ENCODE results near the gene GSTA4. TPM values are rescaled to one million over a fixed set of nuclear protein-coding genes. Genes with fewer than 3 reads are reported as not detected.

The GSTA4 gene
- total and polyA plus RNA-seq, 2 of the 13 experiments (the other 11 are each of a cell fraction or from before 2014, with no cell fraction given), result 34.1 to 53.6 TPM

DNA sequence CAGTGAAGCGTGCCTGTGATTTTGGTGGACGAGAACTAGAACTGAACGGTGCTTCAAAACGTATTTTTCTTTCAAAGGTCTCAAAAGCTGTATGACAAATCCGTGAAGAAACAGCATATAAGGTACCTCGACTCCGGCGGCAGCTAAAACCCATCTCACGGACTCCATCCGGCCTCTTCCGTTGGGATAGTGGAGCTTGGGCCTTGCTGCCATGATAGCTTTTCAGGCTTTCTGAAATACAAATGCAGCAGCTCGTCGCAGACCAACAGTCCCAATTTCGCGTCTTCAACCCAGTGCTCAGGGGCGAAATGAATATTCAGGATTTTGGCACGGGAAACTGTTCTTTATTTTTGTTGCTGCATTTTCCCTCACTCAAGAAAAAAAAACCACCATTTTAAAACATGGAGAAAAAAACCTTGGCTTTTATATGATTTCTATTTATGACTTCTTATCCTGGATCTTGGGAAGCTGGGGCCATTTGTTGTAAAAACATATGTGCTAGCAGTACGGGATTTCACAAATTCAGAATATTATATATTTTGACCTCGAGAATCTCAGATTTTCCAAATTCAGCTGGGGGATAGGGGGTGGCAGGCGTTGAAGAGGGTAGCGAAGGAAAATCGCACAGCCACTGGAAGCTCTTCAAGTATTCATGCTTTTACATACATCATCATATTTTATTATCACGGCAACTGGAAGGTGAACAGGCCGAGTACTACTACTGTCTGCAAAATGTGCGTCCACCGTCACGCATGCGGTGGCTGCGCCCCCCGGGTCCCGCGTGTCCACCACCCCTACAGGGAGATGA, 849 bp downstream of the GSTA4 start (continued):
- TF ChIP-seq, protein P1, sequence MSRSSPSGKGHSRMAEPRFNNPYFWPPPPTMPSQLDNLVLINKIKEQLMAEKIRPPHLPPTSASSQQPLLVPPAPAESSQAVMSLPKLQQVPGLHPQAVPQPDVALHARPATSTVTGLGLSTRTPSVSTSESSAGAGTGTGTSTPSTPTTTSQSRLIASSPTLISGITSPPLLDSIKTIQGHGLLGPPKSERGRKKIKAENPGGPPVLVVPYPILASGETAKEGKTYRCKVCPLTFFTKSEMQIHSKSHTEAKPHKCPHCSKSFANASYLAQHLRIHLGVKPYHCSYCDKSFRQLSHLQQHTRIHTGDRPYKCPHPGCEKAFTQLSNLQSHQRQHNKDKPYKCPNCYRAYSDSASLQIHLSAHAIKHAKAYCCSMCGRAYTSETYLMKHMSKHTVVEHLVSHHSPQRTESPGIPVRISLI (CRISPR knock-in tag; IDR thresholded peaks at IDR 0.05; ENCODE audit: borderline replicate concordance), result no peak
- no peak for TF ChIP-seq PHF21A (CRISPR knock-in tag; IDR thresholded peaks at IDR 0.05)
- TF ChIP-seq RFX3 (CRISPR knock-in tag; IDR thresholded peaks at IDR 0.05), result no peak
- no peak for TF ChIP-seq NCOR1 (IDR thresholded peaks at IDR 0.05; ENCODE audit: borderline replicate concordance, low read length)
- TF ChIP-seq, protein P2, sequence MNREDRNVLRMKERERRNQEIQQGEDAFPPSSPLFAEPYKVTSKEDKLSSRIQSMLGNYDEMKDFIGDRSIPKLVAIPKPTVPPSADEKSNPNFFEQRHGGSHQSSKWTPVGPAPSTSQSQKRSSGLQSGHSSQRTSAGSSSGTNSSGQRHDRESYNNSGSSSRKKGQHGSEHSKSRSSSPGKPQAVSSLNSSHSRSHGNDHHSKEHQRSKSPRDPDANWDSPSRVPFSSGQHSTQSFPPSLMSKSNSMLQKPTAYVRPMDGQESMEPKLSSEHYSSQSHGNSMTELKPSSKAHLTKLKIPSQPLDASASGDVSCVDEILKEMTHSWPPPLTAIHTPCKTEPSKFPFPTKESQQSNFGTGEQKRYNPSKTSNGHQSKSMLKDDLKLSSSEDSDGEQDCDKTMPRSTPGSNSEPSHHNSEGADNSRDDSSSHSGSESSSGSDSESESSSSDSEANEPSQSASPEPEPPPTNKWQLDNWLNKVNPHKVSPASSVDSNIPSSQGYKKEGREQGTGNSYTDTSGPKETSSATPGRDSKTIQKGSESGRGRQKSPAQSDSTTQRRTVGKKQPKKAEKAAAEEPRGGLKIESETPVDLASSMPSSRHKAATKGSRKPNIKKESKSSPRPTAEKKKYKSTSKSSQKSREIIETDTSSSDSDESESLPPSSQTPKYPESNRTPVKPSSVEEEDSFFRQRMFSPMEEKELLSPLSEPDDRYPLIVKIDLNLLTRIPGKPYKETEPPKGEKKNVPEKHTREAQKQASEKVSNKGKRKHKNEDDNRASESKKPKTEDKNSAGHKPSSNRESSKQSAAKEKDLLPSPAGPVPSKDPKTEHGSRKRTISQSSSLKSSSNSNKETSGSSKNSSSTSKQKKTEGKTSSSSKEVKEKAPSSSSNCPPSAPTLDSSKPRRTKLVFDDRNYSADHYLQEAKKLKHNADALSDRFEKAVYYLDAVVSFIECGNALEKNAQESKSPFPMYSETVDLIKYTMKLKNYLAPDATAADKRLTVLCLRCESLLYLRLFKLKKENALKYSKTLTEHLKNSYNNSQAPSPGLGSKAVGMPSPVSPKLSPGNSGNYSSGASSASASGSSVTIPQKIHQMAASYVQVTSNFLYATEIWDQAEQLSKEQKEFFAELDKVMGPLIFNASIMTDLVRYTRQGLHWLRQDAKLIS (CRISPR knock-in tag; IDR thresholded peaks at IDR 0.05), result no peak
- TF ChIP-seq HMG20A (CRISPR knock-in tag; IDR thresholded peaks at IDR 0.05; ENCODE audit: borderline replicate concordance), result no peak
- TF ChIP-seq, protein P3, sequence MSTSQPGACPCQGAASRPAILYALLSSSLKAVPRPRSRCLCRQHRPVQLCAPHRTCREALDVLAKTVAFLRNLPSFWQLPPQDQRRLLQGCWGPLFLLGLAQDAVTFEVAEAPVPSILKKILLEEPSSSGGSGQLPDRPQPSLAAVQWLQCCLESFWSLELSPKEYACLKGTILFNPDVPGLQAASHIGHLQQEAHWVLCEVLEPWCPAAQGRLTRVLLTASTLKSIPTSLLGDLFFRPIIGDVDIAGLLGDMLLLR (CRISPR knock-in tag; IDR thresholded peaks at IDR 0.05), result peak; percentile 22; the same call in 1 of the 2 replicates
- no peak for TF ChIP-seq ZMYM2 (CRISPR knock-in tag; IDR thresholded peaks at IDR 0.05)
- TF ChIP-seq YY1 (IDR thresholded peaks at IDR 0.05; ENCODE audit: insufficient read depth, insufficient replicate concordance, low read depth, low read length), result peak; percentile 73
- TF ChIP-seq ZNF337 (CRISPR knock-in tag; IDR thresholded peaks at IDR 0.05; ENCODE audit: borderline replicate concordance, low read depth), result no peak
- no peak for TF ChIP-seq ZNF709 (CRISPR knock-in tag; IDR thresholded peaks at IDR 0.05)
- TF ChIP-seq, protein P4, sequence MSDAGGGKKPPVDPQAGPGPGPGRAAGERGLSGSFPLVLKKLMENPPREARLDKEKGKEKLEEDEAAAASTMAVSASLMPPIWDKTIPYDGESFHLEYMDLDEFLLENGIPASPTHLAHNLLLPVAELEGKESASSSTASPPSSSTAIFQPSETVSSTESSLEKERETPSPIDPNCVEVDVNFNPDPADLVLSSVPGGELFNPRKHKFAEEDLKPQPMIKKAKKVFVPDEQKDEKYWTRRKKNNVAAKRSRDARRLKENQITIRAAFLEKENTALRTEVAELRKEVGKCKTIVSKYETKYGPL (CRISPR knock-in tag; IDR thresholded peaks at IDR 0.05), result no peak
- TF ChIP-seq PTBP1 (IDR thresholded peaks at IDR 0.05; ENCODE audit: low read depth, low read length, poor library complexity, severe bottlenecking), result no peak
- TF ChIP-seq, protein P5, sequence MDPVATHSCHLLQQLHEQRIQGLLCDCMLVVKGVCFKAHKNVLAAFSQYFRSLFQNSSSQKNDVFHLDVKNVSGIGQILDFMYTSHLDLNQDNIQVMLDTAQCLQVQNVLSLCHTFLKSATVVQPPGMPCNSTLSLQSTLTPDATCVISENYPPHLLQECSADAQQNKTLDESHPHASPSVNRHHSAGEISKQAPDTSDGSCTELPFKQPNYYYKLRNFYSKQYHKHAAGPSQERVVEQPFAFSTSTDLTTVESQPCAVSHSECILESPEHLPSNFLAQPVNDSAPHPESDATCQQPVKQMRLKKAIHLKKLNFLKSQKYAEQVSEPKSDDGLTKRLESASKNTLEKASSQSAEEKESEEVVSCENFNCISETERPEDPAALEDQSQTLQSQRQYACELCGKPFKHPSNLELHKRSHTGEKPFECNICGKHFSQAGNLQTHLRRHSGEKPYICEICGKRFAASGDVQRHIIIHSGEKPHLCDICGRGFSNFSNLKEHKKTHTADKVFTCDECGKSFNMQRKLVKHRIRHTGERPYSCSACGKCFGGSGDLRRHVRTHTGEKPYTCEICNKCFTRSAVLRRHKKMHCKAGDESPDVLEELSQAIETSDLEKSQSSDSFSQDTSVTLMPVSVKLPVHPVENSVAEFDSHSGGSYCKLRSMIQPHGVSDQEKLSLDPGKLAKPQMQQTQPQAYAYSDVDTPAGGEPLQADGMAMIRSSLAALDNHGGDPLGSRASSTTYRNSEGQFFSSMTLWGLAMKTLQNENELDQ (CRISPR knock-in tag; IDR thresholded peaks at IDR 0.05; ENCODE audit: borderline replicate concordance), result no peak
- TF ChIP-seq, protein P6, sequence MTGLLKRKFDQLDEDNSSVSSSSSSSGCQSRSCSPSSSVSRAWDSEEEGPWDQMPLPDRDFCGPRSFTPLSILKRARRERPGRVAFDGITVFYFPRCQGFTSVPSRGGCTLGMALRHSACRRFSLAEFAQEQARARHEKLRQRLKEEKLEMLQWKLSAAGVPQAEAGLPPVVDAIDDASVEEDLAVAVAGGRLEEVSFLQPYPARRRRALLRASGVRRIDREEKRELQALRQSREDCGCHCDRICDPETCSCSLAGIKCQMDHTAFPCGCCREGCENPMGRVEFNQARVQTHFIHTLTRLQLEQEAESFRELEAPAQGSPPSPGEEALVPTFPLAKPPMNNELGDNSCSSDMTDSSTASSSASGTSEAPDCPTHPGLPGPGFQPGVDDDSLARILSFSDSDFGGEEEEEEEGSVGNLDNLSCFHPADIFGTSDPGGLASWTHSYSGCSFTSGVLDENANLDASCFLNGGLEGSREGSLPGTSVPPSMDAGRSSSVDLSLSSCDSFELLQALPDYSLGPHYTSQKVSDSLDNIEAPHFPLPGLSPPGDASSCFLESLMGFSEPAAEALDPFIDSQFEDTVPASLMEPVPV (CRISPR knock-in tag; IDR thresholded peaks at IDR 0.05), result peak; percentile 22; the same call in 1 of the 2 replicates
- TF ChIP-seq ZNF367 (CRISPR knock-in tag; IDR thresholded peaks at IDR 0.05; ENCODE audit: borderline replicate concordance), result no peak
- TF ChIP-seq, protein P7, sequence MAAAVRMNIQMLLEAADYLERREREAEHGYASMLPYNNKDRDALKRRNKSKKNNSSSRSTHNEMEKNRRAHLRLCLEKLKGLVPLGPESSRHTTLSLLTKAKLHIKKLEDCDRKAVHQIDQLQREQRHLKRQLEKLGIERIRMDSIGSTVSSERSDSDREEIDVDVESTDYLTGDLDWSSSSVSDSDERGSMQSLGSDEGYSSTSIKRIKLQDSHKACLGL (CRISPR knock-in tag; IDR thresholded peaks at IDR 0.05), result no peak; the same call in 1 of the 2 replicates
